Stimulated activated naive CD8-positive, alpha-beta T cell treated with anti-CD3 and anti-CD28 coated beads, Interleukin-15, Interleukin-2, amounts not matched to agents 100 ng/mL and 50 ng/mL, for 24 hours (primary cell): ENCODE data around the gene OR8B3.

ENCODE experiments used
- H3K27ac Mint-ChIP-seq: one replicate; pipeline ENCODE4 v1.8.0; 2021; ENCODE audit warnings: mild to moderate bottlenecking, mixed read lengths
- H3K27me3 Mint-ChIP-seq: one replicate; pipeline ENCODE4 v1.8.0; 2021; ENCODE audit warnings: mixed read lengths
- H3K36me3 Mint-ChIP-seq: one replicate; pipeline ENCODE4 v1.8.0; 2021; ENCODE audit warnings: low read depth, mixed read lengths
- H3K4me1 Mint-ChIP-seq: one replicate; pipeline ENCODE4 v1.8.0; 2021; ENCODE audit warnings: low read depth, mixed read lengths
- H3K4me3 Mint-ChIP-seq: one replicate; pipeline ENCODE4 v1.8.0; 2021; ENCODE audit warnings: mild to moderate bottlenecking, mixed read lengths
- H3K9me3 Mint-ChIP-seq: one replicate; pipeline ENCODE4 v1.8.0; 2021; ENCODE audit warnings: mixed read lengths

Gene OR8B3, protein sequence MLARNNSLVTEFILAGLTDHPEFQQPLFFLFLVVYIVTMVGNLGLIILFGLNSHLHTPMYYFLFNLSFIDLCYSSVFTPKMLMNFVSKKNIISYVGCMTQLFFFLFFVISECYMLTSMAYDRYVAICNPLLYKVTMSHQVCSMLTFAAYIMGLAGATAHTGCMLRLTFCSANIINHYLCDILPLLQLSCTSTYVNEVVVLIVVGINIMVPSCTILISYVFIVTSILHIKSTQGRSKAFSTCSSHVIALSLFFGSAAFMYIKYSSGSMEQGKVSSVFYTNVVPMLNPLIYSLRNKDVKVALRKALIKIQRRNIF

DNA sequence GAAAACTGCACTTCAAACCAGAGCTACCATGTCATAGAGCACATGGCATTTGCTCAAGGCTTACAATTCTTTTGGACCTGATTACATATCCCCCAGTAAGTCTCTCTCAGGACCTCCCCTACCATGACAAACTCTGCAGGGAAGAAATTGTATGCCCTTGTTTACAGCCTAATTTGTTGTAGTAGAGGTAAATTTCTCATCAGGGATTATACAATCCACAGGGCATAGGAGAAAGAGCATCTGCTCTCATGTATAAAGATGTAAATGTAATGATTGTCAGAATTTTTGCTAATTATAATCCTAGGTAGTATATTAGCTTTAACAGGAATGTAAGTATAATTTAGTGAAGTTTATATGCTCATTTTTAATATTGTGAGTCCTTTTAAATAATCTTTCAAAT lies at the start of gene OR8B3:
Gene OR8B3 (minus strand): TSS at position 101 of the 400 bp plus-strand sequence. CDS start 1,673 bp downstream, outside the sequence.
- peaks cover 3% of the 10 kb centered on the region for H3K27me3 Mint-ChIP-seq
- H3K4me3 Mint-ChIP-seq: no peak within 1 kb of the TSS
- no peaks in the 10 kb centered on the region for H3K9me3 Mint-ChIP-seq
- no peak within 1 kb of the TSS for H3K27ac Mint-ChIP-seq
- no peaks in the 10 kb centered on the region for H3K36me3 Mint-ChIP-seq
- H3K4me1 Mint-ChIP-seq: no peaks in the 10 kb centered on the region

DNA sequence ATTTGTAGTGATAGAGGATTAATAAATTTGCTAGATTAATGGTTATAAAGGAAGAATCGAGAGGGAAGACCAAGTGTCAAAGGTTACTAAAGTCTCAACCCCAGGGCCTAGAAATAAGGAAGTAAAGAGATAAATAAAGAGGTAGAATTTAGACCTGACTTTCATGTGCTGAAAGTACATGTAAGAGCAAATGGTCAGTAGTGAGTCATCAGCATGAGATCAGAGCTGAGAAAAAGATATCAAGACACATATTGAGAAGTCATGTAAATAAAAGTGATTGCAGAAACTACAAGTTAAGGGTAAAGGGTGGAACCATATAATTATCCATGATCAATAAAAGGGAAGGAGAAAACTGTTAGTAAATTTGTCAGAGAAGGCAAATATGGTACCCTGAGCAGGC lies 48.1 kb upstream of the OR8B3 start:
- no peaks in the 10 kb centered on the region for H3K4me1 Mint-ChIP-seq
- no peak overlapping the region for H3K4me3 Mint-ChIP-seq
- peaks cover 13% of the 10 kb centered on the region for H3K27me3 Mint-ChIP-seq
- peaks cover 9% of the 10 kb centered on the region for H3K9me3 Mint-ChIP-seq
- no peaks in the 10 kb centered on the region for H3K36me3 Mint-ChIP-seq
- H3K27ac Mint-ChIP-seq: no peak overlapping the region

DNA sequence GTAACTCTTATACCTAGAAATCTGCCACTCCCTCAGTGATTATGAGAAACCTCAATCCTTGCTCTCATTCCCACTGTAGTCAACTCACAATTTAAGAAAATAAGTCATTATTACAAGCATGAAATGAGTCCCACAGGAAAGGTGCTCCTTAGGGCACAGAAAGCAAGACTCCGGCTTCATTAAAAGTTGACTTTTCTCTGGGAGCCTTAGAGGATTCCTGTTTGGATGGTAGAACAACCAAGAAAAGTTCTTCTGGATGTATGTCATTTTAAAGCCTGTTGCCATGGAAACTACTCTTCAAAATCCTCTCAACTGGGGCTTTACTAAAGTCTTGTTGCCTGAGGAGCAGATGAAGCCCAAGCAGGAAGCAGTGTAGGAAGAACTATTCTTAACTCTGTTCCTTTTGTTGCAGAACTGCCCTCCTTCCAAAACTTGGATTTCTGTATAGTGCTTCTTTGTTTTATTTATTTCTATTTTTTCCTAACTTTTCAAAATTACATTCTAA lies 46.9 kb upstream of the OR8B3 start, which contains the start of gene OR8B8:
Gene OR8B8 (minus strand): TSS at position 51 of the 505 bp plus-strand sequence. CDS start 4,611 bp downstream, outside the sequence.
- Mint-ChIP-seq H3K9me3 (peaks cover 6% of the 10 kb centered on the region), H3K27me3 (peaks cover 13% of the 10 kb centered on the region), H3K36me3 (no peaks in the 10 kb centered on the region), H3K27ac (no peak within 1 kb of the TSS), H3K4me1 (no peaks in the 10 kb centered on the region), H3K4me3 (no peak within 1 kb of the TSS)

DNA sequence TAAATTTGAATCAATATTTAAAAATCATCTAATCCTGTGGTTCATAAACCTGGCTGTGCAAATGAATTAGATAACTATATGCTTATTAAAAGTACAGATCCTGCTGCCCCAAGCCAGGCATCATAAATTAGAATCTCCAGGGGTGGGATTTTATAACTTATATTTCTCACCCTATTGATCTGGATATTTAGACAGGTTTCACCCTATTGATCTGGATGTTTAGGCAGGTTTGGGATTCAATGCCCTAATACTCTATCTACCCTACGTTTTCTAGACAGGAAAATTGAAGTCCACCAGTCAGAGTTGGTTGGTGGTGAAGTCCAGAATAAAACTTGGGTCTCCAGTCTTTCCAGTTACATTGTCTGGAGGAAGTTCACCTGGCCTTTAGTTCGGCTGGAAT lies 44.0 kb upstream of the OR8B3 start:
- peaks cover 17% of the 10 kb centered on the region for H3K27me3 Mint-ChIP-seq
- H3K27ac Mint-ChIP-seq: no peak overlapping the region
- H3K9me3 Mint-ChIP-seq: no peaks in the 10 kb centered on the region
- H3K4me1 Mint-ChIP-seq: no peaks in the 10 kb centered on the region
- H3K36me3 Mint-ChIP-seq: no peaks in the 10 kb centered on the region
- no peak overlapping the region for H3K4me3 Mint-ChIP-seq

DNA sequence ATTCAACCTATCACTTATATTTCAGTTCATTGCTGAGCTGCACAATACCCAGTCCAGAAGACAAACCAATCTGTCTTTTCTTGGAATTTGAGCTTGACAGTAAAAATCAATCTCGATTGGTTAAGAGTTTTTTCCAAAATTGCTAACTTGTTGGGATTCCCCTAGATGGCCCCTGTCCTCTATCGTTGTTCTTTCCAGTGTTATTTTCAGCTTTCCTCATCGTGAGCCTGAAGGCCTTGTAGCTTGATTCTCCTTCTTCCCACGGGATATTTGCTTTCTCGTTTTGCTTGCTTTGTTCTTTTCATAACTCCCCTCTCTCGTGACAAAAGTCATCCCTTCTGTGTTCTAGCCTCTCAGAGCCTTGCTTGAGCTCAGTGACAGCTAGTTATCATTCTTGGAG lies 43.6 kb upstream of the OR8B3 start:
- Mint-ChIP-seq H3K4me1 (no peaks in the 10 kb centered on the region), H3K36me3 (no peaks in the 10 kb centered on the region), H3K27ac (no peak overlapping the region), H3K4me3 (no peak overlapping the region), H3K9me3 (no peaks in the 10 kb centered on the region), H3K27me3 (peaks cover 17% of the 10 kb centered on the region)

DNA sequence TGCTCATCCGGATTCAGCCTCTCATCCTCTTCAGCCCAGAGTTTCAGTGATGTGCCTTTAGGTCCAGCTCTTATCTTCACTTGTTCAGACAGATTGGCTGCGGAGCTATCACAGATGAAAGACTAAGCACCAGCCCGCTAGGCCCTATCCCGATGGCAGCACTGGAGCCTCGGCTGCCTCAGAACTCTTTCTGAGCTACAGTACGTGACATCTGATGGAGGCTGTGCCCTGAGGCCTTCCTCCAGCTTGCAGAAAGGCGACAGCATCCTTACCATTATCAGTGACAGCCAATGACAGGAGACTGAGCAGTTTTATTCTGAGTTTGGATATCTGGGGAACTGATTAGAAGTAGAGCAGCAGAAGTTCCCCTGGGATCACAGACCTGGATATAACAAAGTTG lies 42.7 kb upstream of the OR8B3 start:
- H3K36me3 Mint-ChIP-seq: no peaks in the 10 kb centered on the region
- H3K9me3 Mint-ChIP-seq: no peaks in the 10 kb centered on the region
- H3K4me1 Mint-ChIP-seq: no peaks in the 10 kb centered on the region
- H3K27ac Mint-ChIP-seq: no peak overlapping the region
- H3K4me3 Mint-ChIP-seq: no peak overlapping the region
- H3K27me3 Mint-ChIP-seq: peaks cover 13% of the 10 kb centered on the region

DNA sequence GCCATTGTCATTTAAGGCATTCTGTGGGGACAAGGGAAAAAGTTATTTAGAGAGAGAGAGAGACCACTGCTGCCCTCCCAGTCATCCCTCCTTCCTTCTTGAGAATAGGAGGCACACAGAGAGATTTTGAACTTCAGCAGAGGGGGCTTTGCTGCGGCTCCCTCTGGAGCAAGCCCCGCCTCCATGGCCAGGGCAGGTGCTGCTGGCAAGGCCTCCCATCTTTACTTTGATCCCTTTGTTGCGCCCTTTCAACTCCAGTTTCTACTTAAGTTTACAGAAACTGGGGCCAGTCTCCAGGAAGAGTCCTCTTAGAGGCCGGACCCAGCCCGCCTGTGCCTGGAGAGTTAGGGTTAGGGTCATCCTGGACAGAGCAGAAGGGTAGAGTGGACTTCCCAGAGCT lies 42.3 kb upstream of the OR8B3 start:
- Mint-ChIP-seq H3K4me1 (no peaks in the 10 kb centered on the region), H3K9me3 (no peaks in the 10 kb centered on the region)

DNA sequence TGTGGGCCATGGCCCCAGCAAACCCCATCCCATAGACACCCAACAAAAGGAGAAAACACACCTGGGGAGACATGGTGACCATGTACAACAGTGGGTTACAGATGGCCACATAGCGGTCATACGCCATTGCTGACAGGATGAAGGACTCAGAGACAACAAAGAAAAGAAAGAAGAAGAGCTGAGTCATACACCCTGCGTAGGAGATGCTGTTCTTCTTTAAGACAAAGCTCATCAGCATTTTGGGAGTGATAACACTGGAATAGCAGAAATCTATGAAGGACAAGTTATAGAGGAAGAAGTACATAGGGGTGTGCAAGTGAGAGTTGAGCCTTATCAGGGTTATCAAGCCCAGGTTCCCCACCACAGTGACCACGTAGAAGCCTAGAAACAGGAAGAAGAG lies 41.8 kb upstream of the OR8B3 start:
- Mint-ChIP-seq H3K27me3 (peaks cover 13% of the 10 kb centered on the region), H3K9me3 (no peaks in the 10 kb centered on the region), H3K36me3 (no peaks in the 10 kb centered on the region), H3K4me1 (no peaks in the 10 kb centered on the region), H3K4me3 (no peak overlapping the region), H3K27ac (no peak overlapping the region)

More for the DNA sequence above, 42.3 kb upstream of the OR8B3 start:
- H3K36me3 Mint-ChIP-seq: no peaks in the 10 kb centered on the region
- H3K4me3 Mint-ChIP-seq: no peak overlapping the region
- H3K27me3 Mint-ChIP-seq: peaks cover 13% of the 10 kb centered on the region
- H3K27ac Mint-ChIP-seq: no peak overlapping the region

DNA sequence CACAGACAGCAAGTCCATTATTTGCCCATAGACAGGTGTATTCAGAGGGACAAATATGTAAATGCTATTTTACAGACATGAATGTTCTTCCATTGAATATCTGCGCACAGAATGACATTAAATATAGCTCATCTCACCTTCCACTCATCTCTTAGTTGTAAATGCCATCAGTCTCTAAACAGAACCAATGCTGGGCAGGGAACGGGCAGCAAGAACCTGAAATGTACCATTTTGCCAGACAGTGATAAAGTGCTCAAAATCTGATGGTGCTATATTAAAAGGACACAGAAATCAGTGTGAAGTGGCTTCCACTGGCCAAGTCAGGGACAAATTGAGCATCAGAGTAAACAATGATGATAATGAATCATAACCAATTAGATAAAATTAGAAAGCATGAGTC lies 35.9 kb upstream of the OR8B3 start:
- Mint-ChIP-seq H3K27ac (no peak overlapping the region), H3K27me3 (peaks cover 7% of the 10 kb centered on the region), H3K4me1 (no peaks in the 10 kb centered on the region), H3K9me3 (peaks cover under 1% of the 10 kb centered on the region), H3K36me3 (no peaks in the 10 kb centered on the region), H3K4me3 (no peak overlapping the region)

DNA sequence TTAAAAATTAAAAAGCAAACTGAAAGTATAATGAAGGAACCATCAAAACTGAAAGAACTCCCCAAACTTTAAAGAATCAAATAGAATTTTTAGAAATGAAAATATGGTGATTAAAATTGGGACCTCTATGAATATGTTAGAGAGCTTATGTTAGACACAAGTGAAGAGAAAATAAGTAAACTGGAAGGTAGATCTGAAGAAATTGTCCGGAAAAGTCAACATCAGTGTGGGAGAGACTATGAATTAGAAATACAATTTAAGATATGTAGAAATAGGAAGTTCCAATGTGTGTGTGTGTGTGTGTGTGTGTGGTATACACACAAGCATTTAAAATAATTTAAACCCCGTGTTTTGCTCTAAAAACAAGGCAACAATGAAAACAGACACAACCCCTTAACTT lies 30.8 kb upstream of the OR8B3 start:
- H3K27me3 Mint-ChIP-seq: peaks cover under 1% of the 10 kb centered on the region
- no peaks in the 10 kb centered on the region for H3K36me3 Mint-ChIP-seq
- no peaks in the 10 kb centered on the region for H3K4me1 Mint-ChIP-seq
- H3K9me3 Mint-ChIP-seq: peaks cover 8% of the 10 kb centered on the region
- H3K27ac Mint-ChIP-seq: no peak overlapping the region
- H3K4me3 Mint-ChIP-seq: no peak overlapping the region

DNA sequence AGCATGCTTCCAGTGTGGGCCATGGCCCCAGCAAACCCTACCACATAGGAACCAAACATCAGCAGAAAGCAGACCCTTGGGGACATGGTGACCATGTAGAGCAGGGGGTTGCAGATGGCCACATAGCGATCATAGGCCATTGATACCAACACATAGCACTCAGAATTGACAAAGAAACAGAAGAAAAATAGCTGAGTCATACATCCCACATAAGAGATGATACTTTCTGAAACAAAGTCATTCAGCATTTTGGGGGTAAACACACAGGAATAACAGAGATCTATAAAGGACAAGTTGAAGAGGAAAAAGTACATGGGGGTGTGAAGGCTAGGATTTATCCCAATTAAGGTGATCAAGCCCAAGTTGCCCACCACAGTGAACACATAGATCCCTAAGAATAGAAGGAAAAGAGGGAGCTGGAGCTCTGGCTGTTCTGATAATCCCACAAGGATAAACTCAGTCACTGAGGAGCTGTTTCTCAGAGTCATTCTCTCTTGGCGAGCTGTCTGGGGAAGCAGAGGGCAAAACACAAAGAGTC lies 25.6 kb upstream of the OR8B3 start, which contains the start of gene OR8B4:
Gene OR8B4 (minus strand): TSS at position 488 of the 538 bp plus-strand sequence. CDS start 0 bp downstream, at position 488.
- Mint-ChIP-seq H3K27me3 (peaks cover 16% of the 10 kb centered on the region), H3K27ac (no peak within 1 kb of the TSS), H3K4me1 (no peaks in the 10 kb centered on the region), H3K9me3 (peaks cover 4% of the 10 kb centered on the region), H3K4me3 (no peak within 1 kb of the TSS), H3K36me3 (no peaks in the 10 kb centered on the region)

DNA sequence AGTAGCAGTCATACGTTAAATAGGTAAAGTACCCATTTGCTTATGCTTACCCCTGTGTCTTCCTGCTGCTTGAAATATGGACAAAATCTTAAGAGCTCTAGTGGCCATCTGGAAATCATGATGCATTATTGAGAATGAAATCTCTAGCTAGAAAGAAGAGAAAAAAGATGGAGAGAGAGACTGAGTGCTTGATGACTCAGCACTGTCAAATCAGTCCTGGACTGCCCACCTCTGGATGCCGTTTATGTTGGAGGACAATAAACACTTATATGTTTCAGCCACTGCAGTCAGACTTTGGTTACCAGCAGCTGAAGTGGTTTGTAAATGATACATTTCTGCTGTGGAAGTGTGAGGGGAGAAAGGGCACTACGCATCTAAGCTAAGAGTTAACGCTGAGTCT lies 22.2 kb upstream of the OR8B3 start:
- no peaks in the 10 kb centered on the region for H3K9me3 Mint-ChIP-seq
- H3K27me3 Mint-ChIP-seq: peaks cover 26% of the 10 kb centered on the region
- H3K27ac Mint-ChIP-seq: no peak overlapping the region

DNA sequence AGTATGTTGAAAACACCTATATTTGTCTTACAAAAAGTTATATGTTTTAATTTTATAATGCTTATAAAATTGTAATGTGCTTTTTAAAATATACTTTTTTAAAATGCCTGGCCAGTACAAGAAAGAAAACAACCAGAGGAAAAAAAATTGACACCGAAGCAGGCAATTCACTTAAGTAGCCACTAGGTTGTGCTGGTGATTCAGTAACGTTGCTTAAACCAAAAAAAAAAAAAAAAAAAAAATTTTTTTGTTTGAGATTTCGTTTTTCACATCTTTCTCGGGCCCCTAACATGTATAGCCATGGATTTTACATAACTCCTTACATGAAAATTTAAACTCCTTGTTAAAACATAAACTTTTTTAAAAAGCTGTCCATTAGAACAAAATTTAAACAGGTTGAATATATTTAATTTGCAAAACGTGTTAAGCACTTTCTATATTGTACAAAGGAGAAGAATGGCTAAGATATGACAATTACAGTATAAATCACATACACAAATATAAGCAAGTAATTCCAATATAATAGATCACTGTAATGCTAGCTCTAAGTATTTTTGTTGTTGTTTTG lies 16.6 kb upstream of the OR8B3 start:
- no peak overlapping the region for H3K27ac Mint-ChIP-seq
- H3K4me1 Mint-ChIP-seq: no peaks in the 10 kb centered on the region
- H3K9me3 Mint-ChIP-seq: no peaks in the 10 kb centered on the region
- H3K4me3 Mint-ChIP-seq: no peak overlapping the region
- H3K36me3 Mint-ChIP-seq: no peaks in the 10 kb centered on the region
- peaks cover 18% of the 10 kb centered on the region for H3K27me3 Mint-ChIP-seq

More for the DNA sequence above, 22.2 kb upstream of the OR8B3 start:
- Mint-ChIP-seq H3K4me3 (no peak overlapping the region), H3K36me3 (no peaks in the 10 kb centered on the region), H3K4me1 (no peaks in the 10 kb centered on the region)

DNA sequence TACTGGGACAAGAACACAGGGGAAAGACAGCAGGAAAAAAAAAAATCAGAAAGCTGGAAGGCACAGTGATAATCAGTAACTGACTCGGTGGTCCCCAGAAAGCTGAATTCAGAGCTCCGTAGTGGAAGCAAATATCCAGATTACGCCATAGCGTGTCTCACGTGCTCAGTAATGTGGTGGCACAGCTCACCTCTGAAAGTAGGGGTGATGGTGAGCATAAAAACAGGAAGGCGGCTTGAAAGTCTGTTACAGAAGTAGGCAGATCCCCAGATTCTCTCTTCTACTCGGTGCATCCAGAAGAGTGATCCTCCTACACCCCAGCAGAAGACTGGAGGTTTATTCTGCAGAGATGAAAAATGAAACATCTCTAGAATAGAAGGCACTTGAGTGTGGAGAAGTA lies 11.1 kb upstream of the OR8B3 start:
- H3K27me3 Mint-ChIP-seq: peaks cover 17% of the 10 kb centered on the region
- no peak overlapping the region for H3K4me3 Mint-ChIP-seq
- no peaks in the 10 kb centered on the region for H3K4me1 Mint-ChIP-seq
- H3K36me3 Mint-ChIP-seq: no peaks in the 10 kb centered on the region
- H3K9me3 Mint-ChIP-seq: no peaks in the 10 kb centered on the region
- H3K27ac Mint-ChIP-seq: no peak overlapping the region

DNA sequence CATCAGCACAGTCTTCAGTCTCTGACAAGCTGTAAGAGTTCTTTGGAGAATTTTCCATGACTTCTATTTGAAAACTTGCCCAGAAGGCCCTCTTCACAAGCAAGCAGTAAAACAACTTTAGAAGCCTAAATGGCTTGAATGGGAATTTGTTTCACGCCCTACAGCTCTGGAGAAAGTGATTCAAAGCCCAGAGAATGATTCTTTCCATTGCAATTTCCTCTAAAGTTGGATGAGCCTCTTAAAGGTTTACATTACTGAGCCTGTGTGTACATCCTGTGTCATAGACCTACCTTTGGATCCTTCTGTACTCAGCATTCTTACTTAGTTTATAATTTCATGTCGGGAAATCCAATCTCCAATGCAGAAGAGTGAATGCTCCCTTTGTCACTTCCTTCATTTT lies 6.8 kb upstream of the OR8B3 start:
- no peak overlapping the region for H3K4me3 Mint-ChIP-seq
- no peaks in the 10 kb centered on the region for H3K4me1 Mint-ChIP-seq
- no peak overlapping the region for H3K27ac Mint-ChIP-seq
- H3K36me3 Mint-ChIP-seq: no peaks in the 10 kb centered on the region
- no peaks in the 10 kb centered on the region for H3K9me3 Mint-ChIP-seq
- peaks cover 11% of the 10 kb centered on the region for H3K27me3 Mint-ChIP-seq
